Keratinocyte (primary cell): ENCODE measurements around the gene BCL11B. TPM values are rescaled to one million over a fixed set of nuclear protein-coding genes. Genes with fewer than 3 reads are reported as not detected.

ENCODE experiments used
- DNase-seq: peaks from one replicate; pipeline ENCODE4 v3.0.0-alpha.2; 2011; ENCODE audit warnings: low read depth, missing footprints, low spot score
- FAIRE-seq: peaks from 2 replicates; lab custom pipeline; 2011; peaks lifted over from hg19 to GRCh38; lab: Jason Lieb, UNC
- H2AFZ ChIP-seq: 2 replicates; pipeline ENCODE4 v1.6.0; 2012; ENCODE audit warnings: low read length, control low read depth, inconsistent platforms; ENCODE audit not compliant: control insufficient read depth
- H3K27ac ChIP-seq: 2 replicates; pipeline ENCODE4 v1.5.1; 2011; ENCODE audit warnings: low read length; ENCODE audit not compliant: control insufficient read depth, insufficient read depth
- H3K27me3 ChIP-seq: 3 replicates; pipeline ENCODE4 v1.6.0; 2011; ENCODE audit warnings: low read length; ENCODE audit not compliant: control insufficient read depth, insufficient read depth; ENCODE audit errors: extremely low read depth
- H3K36me3 ChIP-seq, 2 experiments: 2 replicates in 1 of 2; 3 replicates in 1 of 2; pipeline ENCODE4 v1.5.1; 2011; ENCODE audit warnings: low read length in 2 of 2, mild to moderate bottlenecking in 1 of 2; ENCODE audit not compliant: control insufficient read depth in 2 of 2, insufficient read depth in 2 of 2; ENCODE audit errors: extremely low read depth in 1 of 2
- H3K4me1 ChIP-seq: 3 replicates; pipeline ENCODE4 v1.5.1; 2011; ENCODE audit warnings: low read length; ENCODE audit not compliant: control insufficient read depth, insufficient read depth; ENCODE audit errors: extremely low read depth
- H3K4me2 ChIP-seq: 3 replicates; pipeline ENCODE4 v1.6.0; 2011; ENCODE audit warnings: low read depth, low read length; ENCODE audit not compliant: control insufficient read depth, insufficient read depth; ENCODE audit errors: extremely low read depth
- H3K4me3 ChIP-seq, 3 experiments: fragments of 200-600 bp in 1 of 3; sonication (generic) in 1 of 3; 2 replicates in 2 of 3; 3 replicates in 1 of 3; pipeline ENCODE4 v1.5.1; 2011 to 2016; ENCODE audit warnings: low read length in 3 of 3, mild to moderate bottlenecking in 3 of 3, control low read depth in 2 of 3, inconsistent platforms in 1 of 3, low read depth in 1 of 3, mixed read lengths in 1 of 3, mixed run types in 1 of 3, moderate library complexity in 1 of 3; ENCODE audit not compliant: control insufficient read depth in 2 of 3, insufficient read depth in 2 of 3; ENCODE audit errors: extremely low read depth in 1 of 3
- H3K79me2 ChIP-seq: 2 replicates; pipeline ENCODE4 v1.6.0; 2012; ENCODE audit warnings: low read length; ENCODE audit not compliant: control insufficient read depth, insufficient read depth
- H3K9ac ChIP-seq: 3 replicates; pipeline ENCODE4 v1.6.0; 2011; ENCODE audit warnings: low read length; ENCODE audit not compliant: control insufficient read depth, insufficient read depth; ENCODE audit errors: extremely low read depth
- H3K9me1 ChIP-seq: 3 replicates; pipeline ENCODE4 v1.6.0; 2011; ENCODE audit warnings: low read length; ENCODE audit not compliant: control insufficient read depth, insufficient read depth; ENCODE audit errors: extremely low read depth
- H3K9me3 ChIP-seq: 2 replicates; pipeline ENCODE4 v1.5.1; 2012; ENCODE audit warnings: low read depth, low read length; ENCODE audit not compliant: control insufficient read depth
- H4K20me1 ChIP-seq: 3 replicates; pipeline ENCODE4 v1.6.0; 2011; ENCODE audit warnings: low read length; ENCODE audit not compliant: control insufficient read depth, insufficient read depth; ENCODE audit errors: extremely low read depth
- EZH2 ChIP-seq: IDR thresholded peaks from one replicate; pipeline ENCODE4 v1.6.1; 2012; ENCODE audit warnings: inconsistent platforms, mild to moderate bottlenecking, low read length, moderate library complexity
- dilution Hi-C: fragments of 300-500 bp; cut with MboI; formaldehyde crosslinking; loops from one replicate; pipeline ENCODE4 v1.7.0; 2020; ENCODE audit warnings: low sequenced_read_pairs; ENCODE audit not compliant: extremely low pct_ligation_motif_present
- polyA plus RNA-seq, 5 experiments: library from polyadenylated mRNA; depleted of rRNA in 3 of 5; stranded (reverse) in 3 of 5; stranded (forward) in 1 of 5; unstranded in 1 of 5; fragments of >200 nt; gene quantifications; 1 replicate in 1 of 5; 2 replicates in 3 of 5; 3 replicates in 1 of 5; pipeline versions ENCODE4 v1.2.1 to v1.2.3, GENCODE V29; 2011 to 2012; ENCODE audit warnings: missing spikeins in 2 of 5, low read depth in 1 of 5, low replicate concordance in 1 of 5
- TF ChIP-seq, protein P1 (sequence below), 3 experiments: IDR thresholded peaks in 1 of 3; conservative IDR thresholded peaks in 1 of 3; optimal IDR thresholded peaks in 1 of 3; 2 replicates in 2 of 3; 3 replicates in 1 of 3; pipeline versions ENCODE3 to v1.5.1; 2011; ENCODE audit warnings: low read length in 3 of 3, mild to moderate bottlenecking in 3 of 3, moderate library complexity in 2 of 3, control low read depth in 1 of 3, inconsistent platforms in 1 of 3; ENCODE audit not compliant: insufficient read depth in 2 of 3; ENCODE audit errors: extremely low read depth in 1 of 3

Gene BCL11B
- polyA plus RNA-seq, 1 donor (not counting 4 experiments of a cell fraction or from before 2014, with no cell fraction given): 5.2 TPM

DNA sequence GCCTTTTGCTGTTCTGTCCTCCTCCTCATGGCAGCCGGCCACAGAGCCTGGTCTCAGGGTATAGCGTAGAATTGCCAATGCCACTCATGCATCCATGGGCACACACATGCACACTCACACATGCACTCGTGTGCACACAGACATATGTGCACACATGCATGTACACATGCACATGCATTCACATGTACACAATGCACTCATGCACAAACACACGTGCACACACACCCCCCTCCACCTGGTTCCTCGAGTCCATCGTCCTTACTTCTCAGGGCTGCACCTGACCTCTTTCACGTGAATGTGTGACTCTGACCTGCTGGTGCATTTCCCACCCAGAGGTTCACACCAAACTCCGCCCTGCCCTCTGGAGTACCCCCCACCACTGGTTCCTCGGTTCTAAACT, 60.6 kb downstream of the BCL11B start:
- dilution Hi-C loops: no loop called here
- TF ChIP-seq EZH2: no peak
- TF ChIP-seq, protein P1, sequence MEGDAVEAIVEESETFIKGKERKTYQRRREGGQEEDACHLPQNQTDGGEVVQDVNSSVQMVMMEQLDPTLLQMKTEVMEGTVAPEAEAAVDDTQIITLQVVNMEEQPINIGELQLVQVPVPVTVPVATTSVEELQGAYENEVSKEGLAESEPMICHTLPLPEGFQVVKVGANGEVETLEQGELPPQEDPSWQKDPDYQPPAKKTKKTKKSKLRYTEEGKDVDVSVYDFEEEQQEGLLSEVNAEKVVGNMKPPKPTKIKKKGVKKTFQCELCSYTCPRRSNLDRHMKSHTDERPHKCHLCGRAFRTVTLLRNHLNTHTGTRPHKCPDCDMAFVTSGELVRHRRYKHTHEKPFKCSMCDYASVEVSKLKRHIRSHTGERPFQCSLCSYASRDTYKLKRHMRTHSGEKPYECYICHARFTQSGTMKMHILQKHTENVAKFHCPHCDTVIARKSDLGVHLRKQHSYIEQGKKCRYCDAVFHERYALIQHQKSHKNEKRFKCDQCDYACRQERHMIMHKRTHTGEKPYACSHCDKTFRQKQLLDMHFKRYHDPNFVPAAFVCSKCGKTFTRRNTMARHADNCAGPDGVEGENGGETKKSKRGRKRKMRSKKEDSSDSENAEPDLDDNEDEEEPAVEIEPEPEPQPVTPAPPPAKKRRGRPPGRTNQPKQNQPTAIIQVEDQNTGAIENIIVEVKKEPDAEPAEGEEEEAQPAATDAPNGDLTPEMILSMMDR (optimal IDR thresholded peaks at IDR 0.05 in 1 of 3, IDR thresholded peaks at IDR 0.05 in 1 of 3, conservative IDR thresholded peaks at IDR 0.05 in 1 of 3; ENCODE audit: extremely low read depth in 1 of 3, insufficient read depth in 2 of 3, low read length in 3 of 3): no peak
- Histone ChIP-seq H3K4me2 (no peak overlapping the region), H3K79me2 (peaks cover 96% of the 10 kb centered on the region), H3K9ac (no peak overlapping the region), H3K9me1 (peaks cover 6% of the 10 kb centered on the region), H3K27me3 (no peaks in the 10 kb centered on the region), H4K20me1 (peaks cover 10% of the 10 kb centered on the region), H3K27ac (no peak overlapping the region), H2AFZ (no peak overlapping the region), H3K4me3 (no peak overlapping the region), H3K4me1 (peaks cover 61% of the 10 kb centered on the region), H3K36me3 (peaks cover 0 to 7% of the 10 kb centered on the region in 2 experiments), H3K9me3 (no peaks in the 10 kb centered on the region)
- FAIRE-seq (no peak), DNase-seq (no peak)

GRCh38 chr14:99210333-99210732, 61.7 kb downstream of the BCL11B start:
- H3K4me3 ChIP-seq: no peak overlapping the region
- TF ChIP-seq, protein P1 (optimal IDR thresholded peaks at IDR 0.05 in 1 of 3, IDR thresholded peaks at IDR 0.05 in 1 of 3, conservative IDR thresholded peaks at IDR 0.05 in 1 of 3; ENCODE audit: extremely low read depth in 1 of 3, insufficient read depth in 2 of 3, low read length in 3 of 3): no peak
- TF ChIP-seq EZH2: no peak
- FAIRE-seq: no peak
- no peak for DNase-seq
- H3K9me3 ChIP-seq: no peaks in the 10 kb centered on the region
- dilution Hi-C loops: no loop called here
- H4K20me1 ChIP-seq: peaks cover 10% of the 10 kb centered on the region
- H3K36me3 ChIP-seq: peaks cover 0 to 12% of the 10 kb centered on the region in 2 experiments
- no peak overlapping the region for H3K9ac ChIP-seq
- H3K4me1 ChIP-seq: peaks cover 50% of the 10 kb centered on the region
- no peaks in the 10 kb centered on the region for H3K27me3 ChIP-seq
- no peak overlapping the region for H3K4me2 ChIP-seq
- no peak overlapping the region for H3K27ac ChIP-seq
- H3K79me2 ChIP-seq: peaks cover 94% of the 10 kb centered on the region
- H2AFZ ChIP-seq: no peak overlapping the region
- H3K9me1 ChIP-seq: peaks cover 6% of the 10 kb centered on the region
